ACC112 (cell line): ENCODE results near the gene CREM.
"Not testable (repeated sequence)": the region's sequence is repeated elsewhere in the genome, so short reads cannot be mapped to it uniquely, and the experiment has no call there.

Source experiments
- H2AFZ ChIP-seq: fragments of 200-600 bp; sonication (generic); one replicate; pipeline ENCODE4 v1.6.0; 2017; ENCODE audit warnings: antibody characterized with exemption, low read length; ENCODE audit not compliant: unreplicated experiment
- H3K27ac ChIP-seq: fragments of 200-600 bp; sonication (generic); 2 replicates; pipeline ENCODE4 v1.5.1; 2014; ENCODE audit warnings: low read depth, mild to moderate bottlenecking, antibody characterized with exemption, low read length, moderate library complexity
- H3K27me3 ChIP-seq: fragments of 200-600 bp; sonication (generic); 2 replicates; pipeline ENCODE4 v1.6.1; 2014; ENCODE audit warnings: mild to moderate bottlenecking, antibody characterized with exemption, low read length, moderate library complexity, mixed read lengths; ENCODE audit not compliant: insufficient read depth
- H3K36me3 ChIP-seq: fragments of 200-600 bp; sonication (generic); 2 replicates; pipeline ENCODE4 v1.6.1; 2016; ENCODE audit warnings: mild to moderate bottlenecking, antibody characterized with exemption, low read length, moderate library complexity, mixed read lengths; ENCODE audit not compliant: insufficient read depth
- H3K4me1 ChIP-seq: fragments of 200-600 bp; sonication (generic); one replicate; pipeline ENCODE4 v1.6.1; 2016; ENCODE audit warnings: low read length, mixed read lengths; ENCODE audit not compliant: insufficient read depth, unreplicated experiment, control insufficient read depth
- H3K4me3 ChIP-seq: fragments of 200-600 bp; sonication (generic); 2 replicates; pipeline ENCODE4 v1.5.1; 2014; ENCODE audit warnings: mild to moderate bottlenecking, low read depth, low read length
- H3K79me2 ChIP-seq: fragments of 200-600 bp; sonication (generic); one replicate; pipeline ENCODE4 v1.6.0; 2016; ENCODE audit warnings: low read length; ENCODE audit not compliant: control insufficient read depth, unreplicated experiment, insufficient read depth

CREM gene

DNA sequence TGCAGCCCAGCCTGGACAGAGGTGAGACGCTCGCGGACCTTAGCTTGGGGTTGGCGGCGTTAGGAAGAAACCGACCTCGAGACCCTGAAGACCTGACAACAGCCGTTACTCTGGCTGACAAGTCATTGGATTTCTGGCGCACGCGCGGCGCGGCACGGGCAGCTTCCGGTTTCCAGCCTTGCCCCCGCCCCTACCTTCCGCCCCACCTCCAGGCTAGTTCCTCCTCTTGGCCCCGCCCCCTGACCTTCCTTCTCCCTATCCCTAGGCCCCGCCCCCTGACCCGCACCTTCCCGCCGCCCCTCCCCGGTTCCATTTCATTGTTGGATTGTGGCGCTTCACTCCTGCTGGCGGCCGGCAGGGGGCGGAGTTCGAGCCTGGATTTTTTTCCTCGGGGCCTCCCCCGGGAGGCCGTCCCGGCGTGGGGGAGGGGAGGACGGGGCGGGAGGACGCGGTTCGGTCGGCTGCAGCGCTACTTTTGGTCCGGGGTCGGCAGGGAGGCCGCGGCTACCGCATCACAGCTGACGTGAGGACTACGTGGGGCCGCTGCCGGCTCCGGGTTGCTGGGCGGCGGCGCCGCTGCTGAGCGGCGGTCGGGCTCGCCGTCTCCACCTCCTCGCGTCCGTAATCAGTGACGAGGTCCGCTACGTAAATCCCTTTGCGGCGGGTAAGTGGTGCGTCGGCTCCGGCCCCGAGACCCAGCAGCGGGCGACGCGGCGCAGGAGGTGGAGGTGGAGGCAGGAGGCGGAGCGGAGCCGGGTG is at the start of gene CREM:
Gene CREM, plus strand, starts transcription at position 317 of the 759 bp plus-strand sequence. CDS start 10,990 bp downstream, outside the sequence.
- Histone ChIP-seq H3K27me3 (no peaks in the 10 kb centered on the region), H2AFZ (peak within 1 kb of the TSS; percentile 83), H3K36me3 (no peaks in the 10 kb centered on the region), H3K27ac (peak within 1 kb of the TSS; percentile 99), H3K4me1 (peaks cover 15% of the 10 kb centered on the region), H3K79me2 (peaks cover 30% of the 10 kb centered on the region), H3K4me3 (peak within 1 kb of the TSS; percentile 96)

GRCh38 chr10:35079265-35079664 is 47.4 kb upstream of the CREM start:
- Histone ChIP-seq H2AFZ (no peak overlapping the region), H3K27me3 (no peaks in the 10 kb centered on the region), H3K79me2 (peaks cover 79% of the 10 kb centered on the region), H3K27ac (peak overlapping the region; percentile 51), H3K4me3 (no peak overlapping the region), H3K36me3 (peaks cover 15% of the 10 kb centered on the region; the same call in 1 of the 2 replicates), H3K4me1 (peaks cover 14% of the 10 kb centered on the region)

DNA sequence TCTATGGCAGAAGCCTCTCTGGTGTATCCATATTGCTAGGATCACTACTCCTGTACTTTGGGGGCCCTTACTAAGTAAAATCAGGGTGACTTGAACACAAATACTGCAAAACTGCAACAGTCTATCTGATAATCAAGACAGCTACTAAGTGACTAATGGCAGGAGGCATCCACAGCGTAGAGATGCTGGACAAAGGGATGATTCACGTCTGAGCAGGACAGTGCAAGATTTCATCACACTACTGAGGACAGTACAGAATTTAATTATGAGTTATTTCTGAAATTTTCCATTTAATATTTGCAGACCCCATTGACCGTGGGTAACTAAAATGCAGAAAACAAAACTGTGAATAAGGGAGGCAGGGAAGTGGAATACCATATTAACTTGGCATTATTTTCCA is 46.9 kb upstream of the CREM start:
- Histone ChIP-seq H3K4me1 (peaks cover 12% of the 10 kb centered on the region), H3K4me3 (no peak overlapping the region), H3K27me3 (no peaks in the 10 kb centered on the region), H2AFZ (no peak overlapping the region), H3K36me3 (peaks cover 15% of the 10 kb centered on the region; the same call in 1 of the 2 replicates), H3K27ac (peak overlapping the region; percentile 51), H3K79me2 (peaks cover 79% of the 10 kb centered on the region)

DNA sequence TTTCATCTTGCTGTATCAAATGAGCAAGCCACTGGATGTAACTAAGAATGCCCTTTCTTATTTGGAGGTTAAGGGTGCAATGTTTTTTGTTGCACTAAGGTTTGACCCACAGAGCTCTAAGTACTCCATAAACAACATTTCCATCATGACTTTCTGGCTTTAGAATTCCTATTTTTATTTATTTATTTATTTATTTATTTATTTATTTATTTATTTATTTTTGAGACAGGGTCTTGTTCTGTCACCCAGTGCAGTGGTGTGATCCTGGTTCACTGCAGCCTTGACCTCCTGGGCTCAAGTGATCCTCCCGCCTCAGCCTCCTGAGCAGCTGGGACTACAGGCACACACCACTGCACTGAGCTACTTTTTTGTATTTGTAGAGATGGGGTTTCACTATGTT is 46.4 kb upstream of the CREM start:
- not testable (repeated sequence) for H3K27me3 ChIP-seq
- H3K79me2 ChIP-seq, result peaks cover 74% of the 10 kb centered on the region

GRCh38 chr10:35083242-35083641 is 43.4 kb upstream of the CREM start:
- no peak overlapping the region for H3K4me3 ChIP-seq

More for the DNA sequence above, 46.4 kb upstream of the CREM start:
- H3K4me1 ChIP-seq, result peaks cover 12% of the 10 kb centered on the region
- H3K27ac ChIP-seq, result peak overlapping the region; percentile 51
- H3K4me3 ChIP-seq, H2AFZ ChIP-seq: not testable (repeated sequence)
- peaks cover 15% of the 10 kb centered on the region; the same call in 1 of the 2 replicates for H3K36me3 ChIP-seq

DNA sequence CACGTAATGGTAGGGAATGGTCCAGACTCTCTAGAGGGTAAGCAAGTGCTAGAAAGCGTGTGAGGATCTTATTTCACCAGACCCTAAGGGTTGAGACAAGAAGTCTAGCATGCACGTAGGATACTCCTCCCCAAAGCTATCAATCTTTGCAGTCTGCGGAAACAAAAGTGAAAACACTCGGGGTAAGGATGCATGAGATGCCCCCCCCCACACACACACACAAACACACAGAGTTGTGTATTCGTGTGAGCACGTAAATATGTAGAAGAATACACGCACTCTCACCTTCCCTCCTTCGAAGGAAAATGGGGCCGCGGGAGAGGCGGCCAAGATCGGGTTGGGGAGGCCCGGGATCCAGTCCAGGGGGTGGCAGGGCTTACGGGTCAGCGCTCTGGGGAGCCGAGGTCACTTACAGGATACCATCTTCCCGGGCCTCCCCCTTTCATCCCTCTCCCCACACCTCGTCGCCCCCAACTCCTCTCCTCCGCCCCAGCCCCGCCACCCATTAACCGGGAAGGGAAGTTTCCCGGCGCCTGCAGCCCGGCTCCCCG is 37.0 kb upstream of the CREM start:
- Histone ChIP-seq H3K27me3 (no peaks in the 10 kb centered on the region), H3K27ac (peak overlapping the region; percentile 76; the same call in 1 of the 2 replicates), H3K4me3 (peak overlapping the region; percentile 91), H3K4me1 (peaks cover 16% of the 10 kb centered on the region), H3K36me3 (0 out of 2 replicates have a peak, but pooled peaks cover 4% of the 10 kb centered on the region), H3K79me2 (peaks cover 49% of the 10 kb centered on the region), H2AFZ (peak overlapping the region; percentile 87)

More at GRCh38 chr10:35083242-35083641, 43.4 kb upstream of the CREM start:
- peaks cover 12% of the 10 kb centered on the region for H3K4me1 ChIP-seq
- no peak overlapping the region for H2AFZ ChIP-seq
- peaks cover 90% of the 10 kb centered on the region for H3K79me2 ChIP-seq
- H3K27me3 ChIP-seq, result no peaks in the 10 kb centered on the region
- peaks cover 19% of the 10 kb centered on the region; the same call in 1 of the 2 replicates for H3K36me3 ChIP-seq
- no peak overlapping the region for H3K27ac ChIP-seq

GRCh38 chr10:35090162-35090954 is 36.3 kb upstream of the CREM start, which contains the start of gene CUL2:
CUL2 (minus strand) TSS chr10:35090341; CDS start chr10:35071317, 19,024 bp downstream.
- Histone ChIP-seq H3K4me1 (peaks cover 16% of the 10 kb centered on the region), H3K27me3 (no peaks in the 10 kb centered on the region), H2AFZ (peak within 1 kb of the TSS; percentile 87), H3K36me3 (0 out of 2 replicates have a peak, but pooled peaks cover 4% of the 10 kb centered on the region), H3K79me2 (peaks cover 47% of the 10 kb centered on the region), H3K4me3 (peak within 1 kb of the TSS; percentile 91), H3K27ac (peak within 1 kb of the TSS; percentile 76)

DNA sequence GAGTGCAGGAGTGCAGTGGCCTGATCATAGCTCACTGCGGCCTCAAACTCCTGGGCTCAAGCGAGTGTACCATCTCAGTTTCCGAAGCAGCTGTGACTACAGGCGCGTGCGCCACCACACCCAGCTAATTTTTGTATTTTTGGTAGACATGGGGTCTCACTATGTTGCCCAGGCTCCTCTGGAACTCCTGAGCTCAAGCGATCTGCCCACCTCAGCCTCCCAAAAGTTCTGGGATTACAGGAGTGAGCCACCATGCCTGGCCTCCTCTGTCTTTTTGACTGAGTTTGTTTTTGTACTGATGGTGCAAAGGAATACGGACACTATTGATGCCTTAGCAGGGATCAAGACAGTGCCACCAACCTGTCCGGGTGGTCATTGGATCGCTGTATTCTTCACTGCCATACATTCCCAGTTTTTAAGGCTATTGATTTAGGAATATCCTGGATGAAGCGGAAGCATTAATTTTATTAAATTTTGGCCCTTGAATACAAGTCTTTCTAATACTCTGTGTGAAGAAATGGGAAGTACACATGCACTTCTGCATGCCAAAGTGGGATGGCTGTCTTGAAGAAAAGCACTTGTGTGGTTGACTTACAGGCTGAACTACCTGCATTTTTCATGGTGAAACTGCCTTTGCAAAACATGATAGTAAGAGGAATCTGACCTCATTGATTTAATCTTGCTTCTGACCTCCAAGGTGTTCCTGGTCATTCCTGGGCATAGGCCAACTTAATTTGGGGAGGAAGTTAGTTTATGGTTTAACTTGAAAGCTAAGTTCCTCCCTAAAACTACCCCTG is 34.5 kb upstream of the CREM start:
- no peak overlapping the region for H2AFZ ChIP-seq
- H3K27ac ChIP-seq, result no peak overlapping the region
- no peaks in the 10 kb centered on the region for H3K36me3 ChIP-seq

DNA sequence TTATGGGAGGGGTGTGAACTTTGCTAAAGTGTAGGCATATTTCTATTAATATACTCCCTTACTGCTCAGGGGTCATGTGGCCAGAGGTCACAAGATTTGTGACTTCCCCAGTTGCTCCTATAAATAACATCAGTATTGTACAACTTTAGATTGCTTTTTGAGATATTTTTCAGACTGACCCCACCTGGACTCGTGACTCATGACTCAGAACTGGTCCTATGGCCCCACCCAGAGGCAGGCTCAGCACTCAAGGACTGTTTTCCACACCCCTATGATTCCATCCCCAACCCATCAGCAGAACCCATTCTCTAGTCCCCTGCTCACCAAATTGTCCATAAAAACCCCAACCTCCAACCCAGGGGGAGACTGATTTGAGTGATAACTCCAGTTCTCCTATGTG is 33.8 kb upstream of the CREM start:
- peaks cover 16% of the 10 kb centered on the region for H3K4me1 ChIP-seq
- no peak overlapping the region for H3K4me3 ChIP-seq
- H3K27ac ChIP-seq, result no peak overlapping the region
- no peak overlapping the region for H2AFZ ChIP-seq
- no peaks in the 10 kb centered on the region for H3K36me3 ChIP-seq
- peaks cover 22% of the 10 kb centered on the region for H3K79me2 ChIP-seq
- H3K27me3 ChIP-seq, result no peaks in the 10 kb centered on the region

More for the DNA sequence above, 34.5 kb upstream of the CREM start:
- Histone ChIP-seq H3K79me2 (peaks cover 29% of the 10 kb centered on the region), H3K4me3 (no peak overlapping the region), H3K4me1 (peaks cover 16% of the 10 kb centered on the region), H3K27me3 (no peaks in the 10 kb centered on the region)

- Histone ChIP-seq H3K4me3 (no peak overlapping the region), H3K27me3 (no peaks in the 10 kb centered on the region), H3K36me3 (no peaks in the 10 kb centered on the region), H3K27ac (no peak overlapping the region), H2AFZ (no peak overlapping the region), H3K79me2 (no peaks in the 10 kb centered on the region), H3K4me1 (no peaks in the 10 kb centered on the region)
Observed at GRCh38 chr10:35096312-35096711, 30.3 kb upstream of the CREM start.
